WTC11 (cell line): ENCODE measurements around the gene CNTLN. TPM values are rescaled to one million over a fixed set of nuclear protein-coding genes. Genes with fewer than 3 reads are reported as not detected.

Source experiments
- ATAC-seq: fragments of 200-7000 bp; cut with Tn5 transposase; 2 replicates; pipeline ENCODE4 v1.10.0; 2021; ENCODE audit warnings: mild to moderate bottlenecking, moderate library complexity
- CTCF ChIA-PET: fragments of 300-600 bp; sonication (Branson Sonifier 250); formaldehyde crosslinking; loops from one replicate; lab custom pipeline; 2021; ENCODE audit warnings: antibody characterized with exemption; lab: Charles Lee
- POLR2A ChIA-PET: fragments of 350-600 bp; sonication (Branson Sonifier 250); formaldehyde crosslinking; loops from one replicate; lab custom pipeline; 2021; ENCODE audit warnings: antibody characterized with exemption; lab: Charles Lee
- DNase-seq: peaks from one replicate; pipeline ENCODE4 v3.0.0; 2021; ENCODE audit warnings: low spot score
- H3K27ac Mint-ChIP-seq: 2 replicates; pipeline ENCODE4 v1.8.0; 2021; ENCODE audit warnings: mixed read lengths
- H3K27me3 Mint-ChIP-seq: 2 replicates; pipeline ENCODE4 v1.8.0; 2021; ENCODE audit warnings: low read depth, mild to moderate bottlenecking, moderate library complexity, mixed read lengths
- H3K36me3 Mint-ChIP-seq: 2 replicates; pipeline ENCODE4 v1.8.0; 2021; ENCODE audit warnings: mixed read lengths
- H3K4me1 Mint-ChIP-seq: 2 replicates; pipeline ENCODE4 v1.8.0; 2022; ENCODE audit warnings: mixed read lengths
- H3K4me3 Mint-ChIP-seq: 2 replicates; pipeline ENCODE4 v1.8.0; 2021; ENCODE audit warnings: mild to moderate bottlenecking, moderate library complexity, mixed read lengths
- H3K9me3 Mint-ChIP-seq: 2 replicates; pipeline ENCODE4 v1.8.0; 2021; ENCODE audit warnings: mixed read lengths
- CREB1 ChIP-seq: sonication (generic); formaldehyde crosslinking; IDR thresholded peaks from 2 replicates; pipeline ENCODE4 v1.8.0; 2023; ENCODE audit warnings: mild to moderate bottlenecking, missing genetic modification reagents
- E2F5 ChIP-seq: sonication (generic); formaldehyde crosslinking; IDR thresholded peaks from 2 replicates; pipeline ENCODE4 v1.8.1; 2022; ENCODE audit warnings: mild to moderate bottlenecking, moderate library complexity, missing genetic modification reagents
- ERG ChIP-seq: fragments of 250-450 bp; sonication (Bioruptor Pico); IDR thresholded peaks from 2 replicates; pipeline ENCODE4 v1.8.0; 2021; ENCODE audit warnings: mild to moderate bottlenecking
- FOXP4 ChIP-seq: sonication (generic); formaldehyde crosslinking; IDR thresholded peaks from 2 replicates; pipeline ENCODE4 v1.8.0; 2022; ENCODE audit warnings: mild to moderate bottlenecking, missing genetic modification reagents
- GTF2I ChIP-seq: fragments of 250-450 bp; sonication (Bioruptor Pico); conservative IDR thresholded peaks from 2 replicates; pipeline ENCODE4 v1.4.0; 2021; ENCODE audit warnings: mild to moderate bottlenecking
- HMGA2 ChIP-seq: fragments of 250-450 bp; sonication (Bioruptor Pico); IDR thresholded peaks from 2 replicates; pipeline ENCODE4 v1.4.0; 2021; ENCODE audit warnings: mild to moderate bottlenecking, moderate library complexity
- HMGXB4 ChIP-seq: sonication (generic); formaldehyde crosslinking; IDR thresholded peaks from 2 replicates; pipeline ENCODE4 v1.8.1; 2023; ENCODE audit warnings: mild to moderate bottlenecking, moderate library complexity, missing genetic modification reagents
- IRF1 ChIP-seq: sonication (generic); formaldehyde crosslinking; IDR thresholded peaks from 2 replicates; pipeline ENCODE4 v1.8.0; 2023; ENCODE audit warnings: missing genetic modification reagents
- IRF2 ChIP-seq: sonication (generic); formaldehyde crosslinking; IDR thresholded peaks from 2 replicates; pipeline ENCODE4 v1.8.0; 2022; ENCODE audit warnings: low read depth, missing genetic modification reagents, borderline replicate concordance
- JAZF1 ChIP-seq: fragments of 250-450 bp; sonication (Bioruptor Pico); IDR thresholded peaks from 2 replicates; pipeline ENCODE4 v1.9.0; 2021; ENCODE audit warnings: moderate library complexity, mild to moderate bottlenecking, inconsistent platforms
- RELA ChIP-seq: sonication (generic); formaldehyde crosslinking; IDR thresholded peaks from 2 replicates; pipeline ENCODE4 v1.8.1; 2022; ENCODE audit warnings: missing genetic modification reagents, mild to moderate bottlenecking, borderline replicate concordance
- SP1 ChIP-seq: sonication (generic); formaldehyde crosslinking; conservative IDR thresholded peaks from 2 replicates; pipeline ENCODE4 v1.8.1; 2022; ENCODE audit warnings: missing genetic modification reagents
- ZNF232 ChIP-seq: sonication (generic); formaldehyde crosslinking; IDR thresholded peaks from 2 replicates; pipeline ENCODE4 v1.8.0; 2022; ENCODE audit warnings: mild to moderate bottlenecking, missing genetic modification reagents
- ZNF416 ChIP-seq: fragments of 250-450 bp; sonication (Bioruptor Pico); IDR thresholded peaks from 2 replicates; pipeline ENCODE4 v1.9.0; 2021; ENCODE audit warnings: mild to moderate bottlenecking, inconsistent platforms
- ZNF671 ChIP-seq: fragments of 250-450 bp; sonication (Bioruptor Pico); IDR thresholded peaks from 2 replicates; pipeline ENCODE4 v1.8.0; 2021; ENCODE audit warnings: mild to moderate bottlenecking
- total RNA-seq: library from RNA; stranded (reverse); gene quantifications from 3 replicates; pipeline ENCODE4 v1.2.3, GENCODE V29; 2021

CNTLN gene
- total RNA-seq, 1 experiment from 2014 or later: 13.4 TPM

- peaks cover 8% of the 10 kb centered on the region for H3K4me1 Mint-ChIP-seq
- TF ChIP-seq E2F5 (CRISPR knock-in tag) (no peak), FOXP4 (CRISPR knock-in tag) (no peak), JAZF1 (no peak), CREB1 (CRISPR knock-in tag) (no peak), HMGA2 (CRISPR knock-in tag) (no peak), ERG (CRISPR knock-in tag) (no peak), HMGXB4 (CRISPR knock-in tag) (no peak)
- TF ChIP-seq, all 79 proteins: peak for 0
- Mint-ChIP-seq H3K36me3 (peaks cover 21% of the 10 kb centered on the region), H3K27ac (no peak overlapping the region), H3K9me3 (peaks cover 29% of the 10 kb centered on the region), H3K4me3 (no peak overlapping the region), H3K27me3 (no peaks in the 10 kb centered on the region)
- ChIA-PET CTCF (no interaction called here), POLR2A (no interaction called here)
- ATAC-seq (no peak), DNase-seq (no peak)
Measured at GRCh38 chr9:17536027-17536426, 401.2 kb downstream of the CNTLN start.

GRCh38 chr9:17551023-17551422 is 416.2 kb downstream of the CNTLN start:
- no peaks in the 10 kb centered on the region for H3K4me1 Mint-ChIP-seq
- TF ChIP-seq SP1: no peak
- TF ChIP-seq GTF2I (CRISPR knock-in tag): no peak
- no peak for TF ChIP-seq IRF2
- no peak for TF ChIP-seq ZNF671 (CRISPR knock-in tag)
- no peak for TF ChIP-seq ZNF232
- TF ChIP-seq RELA (CRISPR knock-in tag): no peak
- TF ChIP-seq IRF1 (CRISPR knock-in tag): no peak
- no peak for TF ChIP-seq ZNF416 (CRISPR knock-in tag)
- TF ChIP-seq, all 79 proteins: peak for 0
- Mint-ChIP-seq H3K36me3 (peaks cover 9% of the 10 kb centered on the region; the same call in 1 of the 2 replicates), H3K27me3 (no peaks in the 10 kb centered on the region), H3K9me3 (peaks cover 40% of the 10 kb centered on the region), H3K27ac (no peak overlapping the region), H3K4me3 (no peak overlapping the region)
- POLR2A ChIA-PET: no interaction called here
- CTCF ChIA-PET: no interaction called here
- no peak for DNase-seq
- ATAC-seq: no peak
